PFSK-1 (cell line): ENCODE results near the gene IFIT5.

ENCODE experiments used
- FOXP2 ChIP-seq: optimal IDR thresholded peaks from 2 replicates; pipeline ENCODE3; 2011; ENCODE audit warnings: borderline replicate concordance, control low read depth, inconsistent platforms; ENCODE audit not compliant: insufficient read depth; ENCODE audit errors: extremely low read length, extremely low read depth
- POLR2AphosphoS5 ChIP-seq: IDR thresholded peaks from 2 replicates; pipeline ENCODE4 v1.6.1; 2012; ENCODE audit warnings: low read depth, mild to moderate bottlenecking, control low read depth, low read length, moderate library complexity
- REST ChIP-seq, 2 experiments: IDR thresholded peaks; 2 replicates each; pipeline versions ENCODE4 v1.6.1 to v1.8.0; 2011 to 2012; ENCODE audit warnings: low read depth in 2 of 2, low read length in 2 of 2, control low read depth in 1 of 2, inconsistent platforms in 1 of 2, mild to moderate bottlenecking in 1 of 2, moderate library complexity in 1 of 2; ENCODE audit not compliant: insufficient read depth in 1 of 2
- SIN3A ChIP-seq: IDR thresholded peaks from 2 replicates; pipeline ENCODE4 v1.6.1; 2012; ENCODE audit warnings: mild to moderate bottlenecking, low read length, moderate library complexity, borderline replicate concordance; ENCODE audit not compliant: insufficient read depth
- TAF1 ChIP-seq: IDR thresholded peaks from 2 replicates; pipeline ENCODE4 v1.6.1; 2012; ENCODE audit warnings: low read length, control low read depth, borderline replicate concordance; ENCODE audit not compliant: insufficient read depth

IFIT5 gene

GRCh38 chr10:89431977-89432376 is 17.6 kb downstream of the IFIT5 start:
- TF ChIP-seq SIN3A (no peak), POLR2AphosphoS5 (no peak), FOXP2 (no peak), REST (IDR thresholded peaks at IDR 0.05; ENCODE audit: insufficient read depth in 1 of 2, low read depth in 2 of 2, low read length in 2 of 2) (no peak), TAF1 (no peak)

- TF ChIP-seq SIN3A (no peak), FOXP2 (no peak), POLR2AphosphoS5 (no peak), REST (IDR thresholded peaks at IDR 0.05; ENCODE audit: insufficient read depth in 1 of 2, low read depth in 2 of 2, low read length in 2 of 2) (no peak), TAF1 (no peak)
These were observed 24.2 kb downstream of the IFIT5 start for GRCh38 chr10:89438525-89438924.

- TF ChIP-seq FOXP2 = no peak
- no peak for TF ChIP-seq SIN3A
These were observed 26.1 kb downstream of the IFIT5 start for GRCh38 chr10:89440226-89441009.

GRCh38 chr10:89442289-89442688 is 27.9 kb downstream of the IFIT5 start:
- TF ChIP-seq TAF1 (no peak), POLR2AphosphoS5 (no peak), FOXP2 (no peak), REST (IDR thresholded peaks at IDR 0.05; ENCODE audit: insufficient read depth in 1 of 2, low read depth in 2 of 2, low read length in 2 of 2) (no peak), SIN3A (no peak)

GRCh38 chr10:89450901-89451300 is 36.5 kb downstream of the IFIT5 start:
- no peak for TF ChIP-seq POLR2AphosphoS5
- TF ChIP-seq SIN3A = no peak
- TF ChIP-seq REST (IDR thresholded peaks at IDR 0.05; ENCODE audit: insufficient read depth in 1 of 2, low read depth in 2 of 2, low read length in 2 of 2) = no peak
- TF ChIP-seq TAF1 = no peak
- no peak for TF ChIP-seq FOXP2
